H1 (cell line): ENCODE data around the gene GNA12. TPM values are rescaled to one million over a fixed set of nuclear protein-coding genes. Genes with fewer than 3 reads are reported as not detected.

Experiments
- ASH2L ChIP-seq: fragments of 200-600, 300-600 bp; sonication (generic); IDR thresholded peaks from one replicate; pipeline ENCODE4 v1.7.1; 2017; ENCODE audit warnings: low read length
- BRCA1 ChIP-seq: IDR thresholded peaks from 2 replicates; pipeline ENCODE4 v1.6.1; 2012; ENCODE audit warnings: low read depth, low read length, improper control_type of control experiment
- CHD2 ChIP-seq: IDR thresholded peaks from 2 replicates; pipeline ENCODE4 v1.6.1; 2012; ENCODE audit warnings: low read length, improper control_type of control experiment
- CHD7 ChIP-seq: fragments of 300-600 bp; sonication (generic); IDR thresholded peaks from 2 replicates; pipeline ENCODE4 v1.7.1; 2012; ENCODE audit warnings: low read length, moderate library complexity, mild to moderate bottlenecking, inconsistent platforms; ENCODE audit not compliant: insufficient replicate concordance
- GTF2F1 ChIP-seq: IDR thresholded peaks from 2 replicates; pipeline ENCODE4 v1.6.1; 2012; ENCODE audit warnings: low read depth, low read length, improper control_type of control experiment, borderline replicate concordance
- POU5F1 ChIP-seq: IDR thresholded peaks from 2 replicates; pipeline ENCODE4 v1.6.1; 2011; ENCODE audit warnings: low read depth, mild to moderate bottlenecking, low read length, moderate library complexity
- SP1 ChIP-seq: IDR thresholded peaks from 2 replicates; pipeline ENCODE4 v1.6.1; 2011; ENCODE audit warnings: low read depth, low read length
- SRF ChIP-seq: IDR thresholded peaks from 2 replicates; pipeline ENCODE4 v1.6.1; 2011; ENCODE audit warnings: mild to moderate bottlenecking, low read depth, low read length, moderate library complexity
- TBP ChIP-seq: IDR thresholded peaks from 2 replicates; pipeline ENCODE4 v1.6.1; 2011; ENCODE audit warnings: low read depth, low read length, improper control_type of control experiment
- polyA plus RNA-seq, 7 experiments: library from polyadenylated mRNA; depleted of rRNA in 3 of 7; stranded (reverse) in 5 of 7; unstranded in 2 of 7; fragments of >200 nt in 5 of 7; fragments of 200-250 nt in 2 of 7; gene quantifications; 1 replicate in 5 of 7; 2 replicates in 1 of 7; 4 replicates in 1 of 7; pipeline versions ENCODE4 v1.2.1 to v1.2.3, GENCODE V29; 2011 to 2013; ENCODE audit warnings: missing spikeins in 2 of 7, mixed read lengths in 2 of 7
- total RNA-seq: library from RNA; stranded (reverse); fragmentation: NEBNext Ultra II Directional; extraction: Animal tissue kit (Norgen Biotek cat#: 25700); gene quantifications from 2 replicates; pipeline ENCODE4 v1.2.1, GENCODE V29; 2021

Gene GNA12
- total and polyA plus RNA-seq, 2 of the 8 experiments (the other 6 are each of a cell fraction or from before 2014, with no cell fraction given) = 96.5 to 109 TPM

DNA sequence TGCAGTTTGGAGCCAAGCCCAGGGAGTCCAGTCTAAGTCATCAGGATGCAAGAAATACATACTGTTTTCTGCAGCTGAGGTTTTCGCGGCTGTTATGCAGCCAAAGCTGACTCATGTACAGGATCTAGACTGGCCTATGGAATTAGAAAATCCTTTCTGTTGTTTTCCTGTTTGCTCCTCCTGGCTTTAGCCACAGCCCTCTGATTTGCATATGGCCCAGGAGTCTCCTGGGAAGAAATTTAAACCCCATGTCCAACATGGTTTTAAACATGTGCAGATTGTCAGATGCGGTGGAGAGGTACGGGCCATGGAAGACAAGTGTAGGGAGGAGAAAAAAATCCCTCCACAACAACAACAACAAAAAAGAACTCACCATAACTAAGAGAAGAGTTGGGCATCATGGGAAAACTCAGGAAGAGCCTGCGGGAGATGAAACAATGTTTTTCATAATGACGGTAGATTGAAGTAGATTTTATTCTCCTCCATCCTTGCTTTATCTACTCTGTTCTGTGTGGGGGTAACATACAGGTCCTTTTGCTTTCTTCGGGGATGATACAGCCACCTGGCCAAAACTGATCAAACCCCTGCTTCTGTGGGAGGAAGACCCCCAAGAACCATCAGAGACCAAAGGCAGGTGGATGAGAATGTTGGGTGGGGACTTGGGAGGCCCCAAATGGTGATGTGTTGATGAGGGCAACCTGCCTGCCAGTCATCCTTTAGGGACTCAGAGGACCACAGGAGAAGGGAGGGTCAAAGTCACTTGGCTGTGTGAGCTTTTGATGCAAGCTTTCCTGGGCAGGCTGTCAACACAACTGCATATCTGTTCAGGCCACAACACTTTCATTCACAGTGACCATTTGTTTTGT lies 29.8 kb upstream of the GNA12 start (continued):
- TF ChIP-seq SRF (no peak), ASH2L (no peak), POU5F1 (no peak), GTF2F1 (peak; percentile 99), CHD7 (no peak), SP1 (peak; percentile 81), CHD2 (peak; percentile 36; the same call in 1 of the 2 replicates), TBP (peak; percentile 98), BRCA1 (no peak)
